ENCODE measurements around the gene TRIM41.

Gene TRIM41

GRCh38 chr5:181237729-181238385 lies 14.8 kb downstream of the TRIM41 start:
- no peak for TF ChIP-seq POLR2A (IDR thresholded peaks at IDR 0.05; ENCODE audit: low read depth, low read length)
- TF ChIP-seq POLR2AphosphoS5 (IDR thresholded peaks at IDR 0.05; ENCODE audit: low read depth, low read length) = peak; percentile 63
- no peak for TF ChIP-seq TAF1 (IDR thresholded peaks at IDR 0.05; ENCODE audit: borderline replicate concordance, low read depth, low read length)
- FAIRE-seq = no peak
- DNase-seq (ENCODE audit: insufficient read length) = no peak

DNA sequence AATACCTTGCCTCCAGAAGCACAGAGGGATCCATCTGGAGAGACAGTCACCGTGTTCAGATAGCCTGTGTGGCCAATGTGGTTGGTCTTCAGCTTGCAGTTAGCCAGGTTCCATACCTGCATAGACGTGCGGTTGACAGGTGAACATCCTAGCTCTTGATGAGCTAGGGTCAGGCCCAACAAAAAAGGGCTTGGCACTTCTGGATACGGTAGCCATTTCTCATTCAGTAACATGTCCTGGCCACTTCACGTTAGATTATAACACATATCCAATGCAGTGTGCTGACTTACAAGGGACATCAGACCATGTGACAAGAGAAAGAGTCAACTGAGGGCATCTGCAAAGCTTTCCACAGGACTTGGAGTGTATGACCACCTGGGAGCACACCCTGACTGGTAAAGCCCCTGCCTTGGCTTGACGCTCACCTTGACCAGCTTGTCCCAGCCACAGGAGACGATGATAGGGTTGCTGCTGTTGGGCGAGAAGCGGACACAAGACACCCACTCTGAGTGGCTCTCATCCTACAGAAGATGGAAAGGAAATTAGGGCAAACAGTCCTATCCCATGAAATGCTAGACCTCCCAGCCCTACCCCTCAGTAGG lies 16.1 kb downstream of the TRIM41 start:
- FAIRE-seq (no peak), DNase-seq (ENCODE audit: insufficient read length) (no peak)
- no peak; the same call in 1 of the 2 replicates for TF ChIP-seq POLR2A (IDR thresholded peaks at IDR 0.05; ENCODE audit: low read depth, low read length)

DNA sequence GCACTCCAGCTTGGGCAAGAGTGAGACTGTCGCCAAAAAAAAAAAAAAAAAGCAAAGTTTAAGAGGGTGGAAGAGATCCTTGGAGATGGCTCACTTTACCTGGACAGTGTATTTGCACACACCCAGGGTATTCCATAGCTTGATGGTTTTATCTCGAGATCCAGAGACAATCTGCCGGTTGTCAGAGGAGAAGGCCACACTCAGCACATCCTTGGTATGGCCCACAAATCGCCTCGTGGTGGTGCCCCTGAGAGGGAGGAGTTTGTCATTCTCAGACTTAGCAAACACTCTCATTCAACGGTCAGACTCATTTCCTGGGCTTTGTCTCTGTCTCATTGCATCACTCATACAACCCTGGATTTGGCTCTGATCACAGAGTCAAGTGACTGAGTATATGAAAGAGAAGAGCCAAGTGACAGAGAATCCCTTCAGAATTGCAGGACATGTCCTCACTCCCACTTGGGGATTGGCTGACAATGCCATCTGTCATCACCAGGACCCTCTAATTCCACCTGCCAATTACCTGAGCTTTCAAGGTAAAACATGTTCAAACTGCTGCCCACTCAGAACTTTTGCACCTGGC lies 18.4 kb downstream of the TRIM41 start:
- no peak for FAIRE-seq
- 0 out of 2 replicates have a peak, but pooled peaks have one; percentile 24 for TF ChIP-seq POLR2AphosphoS5 (IDR thresholded peaks at IDR 0.05; ENCODE audit: low read depth, low read length)
- TF ChIP-seq TAF1 (IDR thresholded peaks at IDR 0.05; ENCODE audit: borderline replicate concordance, low read depth, low read length) = no peak
- peak; percentile 32; the same call in 1 of the 2 replicates for TF ChIP-seq POLR2A (IDR thresholded peaks at IDR 0.05; ENCODE audit: low read depth, low read length)
- no peak for DNase-seq (ENCODE audit: insufficient read length)

DNA sequence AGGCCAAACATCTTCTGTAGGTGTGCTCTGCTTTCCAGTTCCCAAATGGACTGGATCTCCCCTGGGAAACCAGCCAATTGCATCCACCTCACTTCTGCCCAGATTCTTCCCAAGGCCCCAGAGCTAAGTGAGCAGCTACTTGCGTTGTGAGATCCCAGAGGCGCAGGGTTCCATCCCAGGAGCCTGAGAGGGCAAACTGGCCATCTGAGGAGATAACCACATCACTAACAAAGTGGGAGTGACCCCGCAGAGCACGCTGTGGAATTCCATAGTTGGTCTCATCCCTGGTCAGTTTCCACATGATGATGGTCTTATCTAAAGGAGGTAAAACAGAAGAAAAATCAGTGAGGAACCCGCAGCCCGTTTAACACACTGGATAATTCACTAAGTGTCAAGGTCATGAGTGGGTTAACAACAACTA lies 19.0 kb downstream of the TRIM41 start:
- DNase-seq (ENCODE audit: insufficient read length) (no peak), FAIRE-seq (no peak)
- TF ChIP-seq POLR2A (IDR thresholded peaks at IDR 0.05; ENCODE audit: low read depth, low read length) (no peak), POLR2AphosphoS5 (IDR thresholded peaks at IDR 0.05; ENCODE audit: low read depth, low read length) (no peak), TAF1 (IDR thresholded peaks at IDR 0.05; ENCODE audit: borderline replicate concordance, low read depth, low read length) (no peak)

GRCh38 chr5:181243018-181243563 lies 20.0 kb downstream of the TRIM41 start:
- no peak for FAIRE-seq
- DNase-seq (ENCODE audit: insufficient read length) = no peak
- no peak for TF ChIP-seq POLR2A (IDR thresholded peaks at IDR 0.05; ENCODE audit: low read depth, low read length)
- no peak for TF ChIP-seq TAF1 (IDR thresholded peaks at IDR 0.05; ENCODE audit: borderline replicate concordance, low read depth, low read length)
- TF ChIP-seq POLR2AphosphoS5 (IDR thresholded peaks at IDR 0.05; ENCODE audit: low read depth, low read length) = no peak

GRCh38 chr5:181243564-181244343 lies 20.7 kb downstream of the TRIM41 start, which contains the start of gene RACK1:
Gene RACK1 (minus strand): TSS chr5:181243906. CDS start chr5:181243800, 106 bp downstream.
- TF ChIP-seq TAF1 (IDR thresholded peaks at IDR 0.05; ENCODE audit: borderline replicate concordance, low read depth, low read length) (peak; percentile 100), POLR2AphosphoS5 (IDR thresholded peaks at IDR 0.05; ENCODE audit: low read depth, low read length) (peak; percentile 98), POLR2A (IDR thresholded peaks at IDR 0.05; ENCODE audit: low read depth, low read length) (peak; percentile 99)
- no peak for FAIRE-seq
- DNase-seq (ENCODE audit: insufficient read length) = peak; percentile 74

GRCh38 chr5:181245427-181246275 lies 22.6 kb downstream of the TRIM41 start:
- FAIRE-seq (no peak), DNase-seq (ENCODE audit: insufficient read length) (no peak)
- TF ChIP-seq TAF1 (IDR thresholded peaks at IDR 0.05; ENCODE audit: borderline replicate concordance, low read depth, low read length) (no peak), POLR2A (IDR thresholded peaks at IDR 0.05; ENCODE audit: low read depth, low read length) (no peak), POLR2AphosphoS5 (IDR thresholded peaks at IDR 0.05; ENCODE audit: low read depth, low read length) (no peak)

DNA sequence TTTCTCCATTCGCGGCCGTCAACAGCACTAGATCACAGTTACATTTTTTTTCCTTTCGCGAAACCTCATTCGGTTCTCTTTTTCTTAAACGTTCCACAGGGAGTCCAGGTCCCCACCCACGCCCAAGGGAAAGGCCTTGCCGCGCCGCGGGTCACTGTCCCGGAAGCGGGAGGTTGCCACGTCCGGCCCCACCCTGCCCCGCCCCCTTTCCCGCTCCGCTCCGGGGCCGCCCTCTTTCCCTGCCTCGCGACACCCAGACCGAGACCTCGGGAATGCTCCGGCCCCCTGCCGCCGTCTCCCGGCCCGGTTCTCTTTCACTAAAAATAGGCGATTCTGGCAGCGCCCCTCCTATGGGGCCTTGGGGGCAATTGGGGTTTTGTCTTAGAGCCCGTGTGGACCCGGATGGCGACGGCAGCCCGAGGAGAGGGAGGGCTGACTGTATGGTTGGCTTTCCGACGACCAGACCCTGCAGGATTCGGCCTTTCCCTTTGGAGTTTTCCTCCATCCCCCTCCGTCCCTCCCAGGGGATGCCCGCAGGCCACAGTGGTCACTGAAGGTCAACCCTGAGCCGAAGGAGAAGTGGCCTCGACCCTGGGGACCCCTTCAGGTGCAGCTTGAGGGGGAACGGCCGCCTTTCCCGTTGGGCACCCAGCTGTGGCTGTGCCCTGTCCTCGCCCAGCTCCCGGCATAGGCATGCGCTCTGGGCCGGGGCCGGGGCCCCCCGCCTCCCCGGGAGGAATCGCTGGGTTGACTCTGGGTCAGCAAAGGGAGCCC lies 23.4 kb downstream of the TRIM41 start:
- FAIRE-seq (no peak), DNase-seq (ENCODE audit: insufficient read length) (peak; percentile 79)

DNA sequence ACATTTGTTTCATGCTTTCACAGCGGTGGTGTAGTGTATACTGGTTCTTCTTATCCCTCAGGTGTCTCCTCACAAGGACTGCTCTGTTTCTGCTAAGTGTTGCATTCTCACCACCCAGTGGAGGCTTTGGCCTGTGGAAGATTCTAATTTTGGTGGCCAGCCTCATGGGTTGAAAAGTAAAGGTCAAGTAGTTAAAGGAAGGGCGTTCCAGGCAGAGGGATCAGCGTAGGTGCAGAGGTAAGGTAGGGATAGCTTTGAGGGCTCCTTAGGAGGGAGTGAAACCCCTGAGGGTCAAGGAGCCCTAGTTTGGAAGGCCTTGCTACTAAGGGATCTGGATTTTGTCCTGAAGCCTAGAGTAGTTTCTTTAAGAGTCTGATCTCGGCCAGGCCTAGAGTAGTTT lies 25.2 kb downstream of the TRIM41 start:
- DNase-seq (ENCODE audit: insufficient read length) = no peak
- no peak for FAIRE-seq
- TF ChIP-seq POLR2AphosphoS5 (IDR thresholded peaks at IDR 0.05; ENCODE audit: low read depth, low read length) = no peak
- TF ChIP-seq POLR2A (IDR thresholded peaks at IDR 0.05; ENCODE audit: low read depth, low read length) = no peak
- TF ChIP-seq TAF1 (IDR thresholded peaks at IDR 0.05; ENCODE audit: borderline replicate concordance, low read depth, low read length) = no peak

More for the DNA sequence above, 23.4 kb downstream of the TRIM41 start:
- TF ChIP-seq TAF1 (IDR thresholded peaks at IDR 0.05; ENCODE audit: borderline replicate concordance, low read depth, low read length) (no peak), POLR2A (IDR thresholded peaks at IDR 0.05; ENCODE audit: low read depth, low read length) (peak; percentile 42; the same call in 1 of the 2 replicates), POLR2AphosphoS5 (IDR thresholded peaks at IDR 0.05; ENCODE audit: low read depth, low read length) (peak; percentile 53)

DNA sequence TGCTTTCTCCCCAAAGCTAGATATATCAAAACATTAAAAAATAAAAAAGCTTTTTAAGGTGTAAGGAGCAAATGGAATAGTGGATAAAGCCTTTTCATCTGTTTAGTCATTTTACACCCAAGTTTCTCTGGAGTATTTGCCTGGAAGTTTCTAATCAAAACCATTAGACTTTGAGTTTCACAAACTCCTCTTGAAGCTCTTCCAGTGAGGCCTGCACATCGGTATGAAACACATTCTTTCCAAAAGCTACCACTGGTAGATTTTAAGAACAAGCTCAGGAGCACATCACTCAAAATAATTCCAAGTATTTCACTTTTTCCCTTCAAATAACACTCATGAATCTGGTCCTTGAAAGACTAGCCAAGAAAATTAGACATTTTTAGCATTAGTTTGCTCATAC lies 32.2 kb downstream of the TRIM41 start:
- TF ChIP-seq POLR2AphosphoS5 (IDR thresholded peaks at IDR 0.05; ENCODE audit: low read depth, low read length) = no peak
- TF ChIP-seq POLR2A (IDR thresholded peaks at IDR 0.05; ENCODE audit: low read depth, low read length) = no peak
- no peak for TF ChIP-seq TAF1 (IDR thresholded peaks at IDR 0.05; ENCODE audit: borderline replicate concordance, low read depth, low read length)
- no peak for DNase-seq (ENCODE audit: insufficient read length)
- FAIRE-seq = no peak

Data from GM12892 (cell line).